Vagina (tissue), 2 donors: Measurements from ENCODE around the gene MOV10L1. TPM values are rescaled to one million over a fixed set of nuclear protein-coding genes. Genes with fewer than 3 reads are reported as not detected.

Experiments used
- DNase-seq, 2 donors: peaks; one replicate each; pipeline ENCODE4 v3.0.0-alpha.2; 2017; ENCODE audit errors: extremely low spot score in 2 of 2
- H3K27ac ChIP-seq: fragments of 200-600 bp; sonication (generic); one replicate; pipeline ENCODE4 v1.5.1; 2019
- H3K27me3 ChIP-seq: fragments of 200-600 bp; sonication (generic); one replicate; pipeline ENCODE4 v1.5.1; 2019
- H3K36me3 ChIP-seq, 2 donors: fragments of 200-600 bp; sonication (generic); one replicate each; pipeline ENCODE4 v1.5.1; 2017 to 2019
- H3K4me1 ChIP-seq: fragments of 200-600 bp; sonication (generic); one replicate; pipeline ENCODE4 v1.5.1; 2019
- H3K4me3 ChIP-seq, 2 donors: fragments of 200-600 bp; sonication (generic); 1 replicate in 1 of 2; 2 replicates in 1 of 2; pipeline ENCODE4 v1.5.1; 2016 to 2019
- H3K9me3 ChIP-seq: fragments of 200-600 bp; sonication (generic); one replicate; pipeline ENCODE4 v1.5.1; 2019
- POLR2A ChIP-seq, 2 donors: fragments of 450-650 bp; IDR thresholded peaks; one replicate each; pipeline ENCODE4 v1.6.1; 2017; ENCODE audit warnings: antibody characterized with exemption in 2 of 2, mild to moderate bottlenecking in 2 of 2, moderate library complexity in 2 of 2
- POLR2AphosphoS5 ChIP-seq, 2 donors: sonication (generic); formaldehyde crosslinking; IDR thresholded peaks; one replicate each; pipeline ENCODE4 v1.9.0; 2017; ENCODE audit warnings: antibody characterized with exemption in 2 of 2, mild to moderate bottlenecking in 2 of 2, low read depth in 1 of 2; ENCODE audit not compliant: insufficient read depth in 1 of 2
- intact Hi-C: fragments of 100-400 bp; cut with DNase I; formaldehyde crosslinking; loops from one replicate; pipeline ENCODE4 v1.15.1; 2023
- total RNA-seq: library from RNA; depleted of rRNA; stranded (reverse); fragments of >200 nt; gene quantifications from one replicate; pipeline ENCODE4 v1.2.3, GENCODE V29; 2016
- TF ChIP-seq, protein P1 (sequence below), 3 experiments: fragments of 450-650 bp in 2 of 3; fragments of 200-600 bp in 1 of 3; sonication (generic) in 1 of 3; IDR thresholded peaks; one replicate each; pipeline ENCODE4 v1.5.1; 2017 to 2019; ENCODE audit warnings: antibody characterized with exemption in 3 of 3, mild to moderate bottlenecking in 2 of 3, moderate library complexity in 2 of 3

The MOV10L1 gene
- total RNA-seq, 1 donor from 2014 or later: 0.98 TPM

GRCh38 chr22:50070366-50070765, 19.4 kb upstream of the MOV10L1 start:
- intact Hi-C loops: no loop called here
- no peaks in the 10 kb centered on the region for H3K27me3 ChIP-seq
- H3K4me1 ChIP-seq: no peaks in the 10 kb centered on the region
- no peaks in the 10 kb centered on the region for H3K36me3 ChIP-seq
- TF ChIP-seq, protein P1, sequence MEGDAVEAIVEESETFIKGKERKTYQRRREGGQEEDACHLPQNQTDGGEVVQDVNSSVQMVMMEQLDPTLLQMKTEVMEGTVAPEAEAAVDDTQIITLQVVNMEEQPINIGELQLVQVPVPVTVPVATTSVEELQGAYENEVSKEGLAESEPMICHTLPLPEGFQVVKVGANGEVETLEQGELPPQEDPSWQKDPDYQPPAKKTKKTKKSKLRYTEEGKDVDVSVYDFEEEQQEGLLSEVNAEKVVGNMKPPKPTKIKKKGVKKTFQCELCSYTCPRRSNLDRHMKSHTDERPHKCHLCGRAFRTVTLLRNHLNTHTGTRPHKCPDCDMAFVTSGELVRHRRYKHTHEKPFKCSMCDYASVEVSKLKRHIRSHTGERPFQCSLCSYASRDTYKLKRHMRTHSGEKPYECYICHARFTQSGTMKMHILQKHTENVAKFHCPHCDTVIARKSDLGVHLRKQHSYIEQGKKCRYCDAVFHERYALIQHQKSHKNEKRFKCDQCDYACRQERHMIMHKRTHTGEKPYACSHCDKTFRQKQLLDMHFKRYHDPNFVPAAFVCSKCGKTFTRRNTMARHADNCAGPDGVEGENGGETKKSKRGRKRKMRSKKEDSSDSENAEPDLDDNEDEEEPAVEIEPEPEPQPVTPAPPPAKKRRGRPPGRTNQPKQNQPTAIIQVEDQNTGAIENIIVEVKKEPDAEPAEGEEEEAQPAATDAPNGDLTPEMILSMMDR (IDR thresholded peaks at IDR 0.05): no peak
- no peak for TF ChIP-seq POLR2AphosphoS5 (IDR thresholded peaks at IDR 0.05; ENCODE audit: insufficient read depth in 1 of 2, low read depth in 1 of 2)
- TF ChIP-seq POLR2A (IDR thresholded peaks at IDR 0.05): no peak
- H3K9me3 ChIP-seq: no peaks in the 10 kb centered on the region
- H3K4me3 ChIP-seq: no peak overlapping the region
- H3K27ac ChIP-seq: no peak overlapping the region
- DNase-seq: no peak

DNA sequence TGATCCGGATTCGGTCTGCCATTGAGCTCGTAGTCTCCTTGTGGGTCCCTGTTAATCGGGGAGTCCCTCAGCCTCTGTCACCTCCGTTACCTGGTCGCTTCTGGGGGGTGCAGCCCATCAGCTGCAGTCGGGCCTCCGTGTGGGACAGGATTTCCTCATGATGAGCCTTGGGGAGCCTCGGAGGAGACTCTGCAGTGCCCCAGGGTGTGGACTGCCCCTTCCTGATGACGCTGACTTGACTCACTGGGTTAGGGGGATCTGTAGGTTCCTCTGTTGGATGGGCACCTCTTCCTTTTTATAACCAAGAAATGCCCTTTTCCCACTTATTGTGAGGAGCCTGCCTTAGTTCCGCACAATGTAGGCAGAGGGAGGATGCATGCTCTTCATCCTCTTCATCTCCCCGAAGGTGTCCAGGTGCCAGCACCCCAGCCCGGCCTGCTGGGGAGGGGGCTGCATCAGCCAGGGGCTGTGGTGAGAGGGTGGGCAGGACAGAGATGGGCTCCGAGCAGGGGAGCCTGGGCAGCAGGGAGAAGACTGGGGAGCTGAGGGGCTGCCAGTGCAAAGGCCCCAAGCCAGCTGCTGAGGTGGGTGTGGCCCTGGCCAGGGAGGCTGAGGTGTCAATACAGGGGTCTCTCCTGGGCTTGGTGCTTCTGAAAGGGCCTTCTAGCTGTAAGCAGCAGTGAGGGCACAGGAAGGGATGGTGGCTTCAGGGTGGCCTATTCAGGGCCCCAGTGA, 18.2 kb upstream of the MOV10L1 start:
- intact Hi-C loops: no loop called here
- H3K4me1 ChIP-seq: no peaks in the 10 kb centered on the region
- H3K27me3 ChIP-seq: no peaks in the 10 kb centered on the region
- no peaks in the 10 kb centered on the region for H3K9me3 ChIP-seq
- H3K27ac ChIP-seq: no peak overlapping the region
- H3K36me3 ChIP-seq: no peaks in the 10 kb centered on the region
- H3K4me3 ChIP-seq: no peak overlapping the region
- no peak for DNase-seq
- TF ChIP-seq POLR2A (IDR thresholded peaks at IDR 0.05) (no peak), POLR2AphosphoS5 (IDR thresholded peaks at IDR 0.05; ENCODE audit: insufficient read depth in 1 of 2, low read depth in 1 of 2) (no peak)
- TF ChIP-seq, protein P1 (IDR thresholded peaks at IDR 0.05): no peak

- H3K27me3 ChIP-seq: no peaks in the 10 kb centered on the region
- no peak overlapping the region for H3K4me3 ChIP-seq
- TF ChIP-seq, protein P1 (IDR thresholded peaks at IDR 0.05): no peak
- intact Hi-C loops: no loop called here
- H3K4me1 ChIP-seq: no peaks in the 10 kb centered on the region
- no peak for DNase-seq
- no peaks in the 10 kb centered on the region for H3K36me3 ChIP-seq
- no peak overlapping the region for H3K27ac ChIP-seq
- H3K9me3 ChIP-seq: no peaks in the 10 kb centered on the region
Measured at GRCh38 chr22:50072167-50072555, 17.6 kb upstream of the MOV10L1 start.

- TF ChIP-seq, protein P1 (IDR thresholded peaks at IDR 0.05): no peak
- TF ChIP-seq POLR2AphosphoS5 (IDR thresholded peaks at IDR 0.05; ENCODE audit: insufficient read depth in 1 of 2, low read depth in 1 of 2): no peak
- TF ChIP-seq POLR2A (IDR thresholded peaks at IDR 0.05): no peak
Measured at GRCh38 chr22:50072714-50073538, 16.9 kb upstream of the MOV10L1 start.

GRCh38 chr22:50074056-50074455, 15.8 kb upstream of the MOV10L1 start:
- no peak for TF ChIP-seq POLR2AphosphoS5 (IDR thresholded peaks at IDR 0.05; ENCODE audit: insufficient read depth in 1 of 2, low read depth in 1 of 2)
- TF ChIP-seq, protein P1 (IDR thresholded peaks at IDR 0.05): no peak
- no peak for TF ChIP-seq POLR2A (IDR thresholded peaks at IDR 0.05)
- Histone ChIP-seq H3K9me3 (no peaks in the 10 kb centered on the region), H3K4me3 (no peak overlapping the region), H3K27ac (no peak overlapping the region), H3K4me1 (no peaks in the 10 kb centered on the region), H3K27me3 (no peaks in the 10 kb centered on the region), H3K36me3 (no peaks in the 10 kb centered on the region)
- intact Hi-C loops: no loop called here
- DNase-seq: no peak

More at GRCh38 chr22:50072714-50073538, 16.9 kb upstream of the MOV10L1 start:
- no peaks in the 10 kb centered on the region for H3K4me1 ChIP-seq
- intact Hi-C loops: no loop called here
- H3K27ac ChIP-seq: no peak overlapping the region
- no peak overlapping the region for H3K4me3 ChIP-seq
- no peak for DNase-seq
- H3K36me3 ChIP-seq: no peaks in the 10 kb centered on the region
- H3K27me3 ChIP-seq: no peaks in the 10 kb centered on the region
- H3K9me3 ChIP-seq: no peaks in the 10 kb centered on the region
